Measurements from ENCODE around the gene THBS2.

THBS2 gene

DNA sequence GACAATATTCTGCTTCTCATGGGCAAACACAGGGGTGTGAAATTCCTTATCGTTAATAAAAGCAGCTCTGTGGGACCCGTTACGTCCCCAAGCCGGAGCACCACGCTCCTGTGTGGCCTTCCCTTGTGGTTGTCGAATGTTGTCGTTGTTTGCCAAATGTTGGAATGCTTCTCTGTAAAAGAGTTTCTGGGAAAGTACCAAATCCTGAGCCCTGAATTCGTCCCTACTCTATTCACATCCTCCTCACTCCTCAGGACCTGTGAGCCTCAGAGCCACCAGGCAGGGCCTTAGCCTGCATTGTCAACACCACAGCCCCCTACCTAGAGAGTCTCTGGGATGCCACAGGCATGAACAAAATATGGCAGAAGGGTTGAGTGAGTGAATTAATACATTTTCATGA is 64.0 kb downstream of the THBS2 start:
- no peak overlapping the region for H3K4me3 ChIP-seq (ENCODE audit: low read depth, low read length)
- TF ChIP-seq, protein P1, sequence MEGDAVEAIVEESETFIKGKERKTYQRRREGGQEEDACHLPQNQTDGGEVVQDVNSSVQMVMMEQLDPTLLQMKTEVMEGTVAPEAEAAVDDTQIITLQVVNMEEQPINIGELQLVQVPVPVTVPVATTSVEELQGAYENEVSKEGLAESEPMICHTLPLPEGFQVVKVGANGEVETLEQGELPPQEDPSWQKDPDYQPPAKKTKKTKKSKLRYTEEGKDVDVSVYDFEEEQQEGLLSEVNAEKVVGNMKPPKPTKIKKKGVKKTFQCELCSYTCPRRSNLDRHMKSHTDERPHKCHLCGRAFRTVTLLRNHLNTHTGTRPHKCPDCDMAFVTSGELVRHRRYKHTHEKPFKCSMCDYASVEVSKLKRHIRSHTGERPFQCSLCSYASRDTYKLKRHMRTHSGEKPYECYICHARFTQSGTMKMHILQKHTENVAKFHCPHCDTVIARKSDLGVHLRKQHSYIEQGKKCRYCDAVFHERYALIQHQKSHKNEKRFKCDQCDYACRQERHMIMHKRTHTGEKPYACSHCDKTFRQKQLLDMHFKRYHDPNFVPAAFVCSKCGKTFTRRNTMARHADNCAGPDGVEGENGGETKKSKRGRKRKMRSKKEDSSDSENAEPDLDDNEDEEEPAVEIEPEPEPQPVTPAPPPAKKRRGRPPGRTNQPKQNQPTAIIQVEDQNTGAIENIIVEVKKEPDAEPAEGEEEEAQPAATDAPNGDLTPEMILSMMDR (IDR thresholded peaks at IDR 0.05; ENCODE audit: low read depth, low read length) = no peak

DNA sequence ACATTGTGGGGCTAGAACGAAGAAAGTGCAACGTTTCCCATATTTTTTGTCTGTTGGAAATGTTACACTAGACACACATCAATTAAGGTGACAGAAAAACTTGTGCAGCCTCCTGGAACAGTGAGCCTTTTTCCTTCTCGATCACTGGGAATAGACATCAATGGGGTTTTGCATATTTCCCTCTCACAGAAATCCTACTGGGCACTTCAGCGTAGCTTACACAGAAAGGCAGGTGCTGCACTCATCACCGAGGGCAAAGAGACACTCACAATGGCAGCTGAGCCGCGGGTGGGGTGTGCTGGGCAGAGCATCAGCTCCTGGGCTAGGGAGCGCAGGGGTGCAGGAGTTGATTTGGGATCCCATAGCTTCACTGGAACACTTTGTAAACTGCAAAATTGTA is 64.5 kb downstream of the THBS2 start:
- TF ChIP-seq, protein P1 (IDR thresholded peaks at IDR 0.05; ENCODE audit: low read depth, low read length) = no peak
- no peak overlapping the region for H3K4me3 ChIP-seq (ENCODE audit: low read depth, low read length)

DNA sequence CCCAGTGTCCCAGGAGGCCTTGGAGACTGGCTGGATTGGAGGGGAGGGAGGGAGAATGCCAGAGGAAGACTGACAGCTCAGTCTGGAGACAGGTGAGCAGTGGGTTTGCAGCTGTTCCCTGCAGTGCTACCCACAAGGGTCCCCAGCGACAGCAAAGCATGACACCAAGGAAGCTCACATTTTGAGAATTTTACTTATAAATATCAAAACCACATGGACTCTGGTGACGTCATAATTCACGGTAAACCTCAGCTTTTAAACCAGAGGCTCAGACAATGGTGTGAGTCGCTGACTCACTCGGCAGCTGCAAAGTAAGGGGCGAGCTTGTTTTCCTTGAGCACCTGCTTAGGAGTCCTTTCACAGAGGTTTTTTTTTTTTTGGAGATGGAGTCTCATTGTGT is 65.2 kb downstream of the THBS2 start:
- H3K4me3 ChIP-seq (ENCODE audit: low read depth, low read length) = no peak overlapping the region
- TF ChIP-seq, protein P1 (IDR thresholded peaks at IDR 0.05; ENCODE audit: low read depth, low read length) = no peak

DNA sequence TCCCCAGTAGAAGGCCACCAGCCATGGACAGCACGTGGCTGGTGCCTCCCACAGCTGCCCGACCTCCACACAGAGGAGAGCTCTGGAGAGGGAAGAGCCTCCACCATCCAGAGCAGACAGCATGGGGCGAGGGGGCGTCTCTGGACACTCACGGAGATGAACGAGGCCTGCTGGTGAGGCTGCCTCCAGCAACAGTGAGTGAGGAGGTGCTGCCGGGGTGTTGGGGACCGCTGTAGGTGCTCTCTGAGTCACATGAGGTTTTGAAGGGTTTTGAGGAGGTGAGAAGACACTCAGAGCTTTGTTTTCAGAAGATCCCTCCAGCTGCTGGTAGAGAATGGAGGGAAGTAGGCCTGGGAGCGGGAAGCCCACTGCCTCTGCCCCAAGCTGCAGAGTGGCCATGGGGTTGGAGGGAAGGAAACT is 65.6 kb downstream of the THBS2 start:
- H3K4me3 ChIP-seq (ENCODE audit: low read depth, low read length) = no peak overlapping the region
- TF ChIP-seq, protein P1 (IDR thresholded peaks at IDR 0.05; ENCODE audit: low read depth, low read length) = no peak

DNA sequence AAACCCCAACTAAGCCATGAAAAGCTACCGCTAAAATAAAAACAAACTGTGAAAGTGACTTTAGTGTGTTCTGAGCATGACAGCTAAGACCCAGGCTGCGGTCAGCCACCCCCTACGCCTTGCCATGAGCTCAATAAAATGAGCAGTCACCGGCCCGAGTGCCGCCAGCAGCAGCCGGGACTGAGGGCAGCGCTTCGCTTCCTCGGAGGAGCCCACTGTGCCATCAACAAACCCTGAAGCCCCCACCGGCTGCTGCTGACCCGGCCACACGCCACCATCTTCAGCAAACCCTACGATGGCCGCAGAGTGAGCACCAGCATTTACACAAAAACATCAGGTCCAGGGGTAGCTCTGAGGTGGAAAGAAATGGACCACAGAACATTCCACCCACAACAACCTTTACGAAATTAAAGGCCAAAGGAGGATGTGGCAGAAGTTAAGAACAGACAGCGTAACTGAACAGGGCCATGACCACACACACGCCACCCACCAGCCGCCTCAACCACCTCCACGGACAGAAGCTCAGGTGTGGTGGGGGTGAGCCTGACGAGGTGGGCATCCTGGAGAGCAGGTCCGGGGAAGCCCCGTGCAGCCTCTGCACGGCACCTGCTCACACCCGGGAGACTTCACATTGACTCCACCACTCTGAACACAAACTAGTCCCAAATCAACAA is 67.0 kb downstream of the THBS2 start:
- no peak overlapping the region for H3K4me3 ChIP-seq (ENCODE audit: low read depth, low read length)
- TF ChIP-seq, protein P1 (IDR thresholded peaks at IDR 0.05; ENCODE audit: low read depth, low read length) = no peak

DNA sequence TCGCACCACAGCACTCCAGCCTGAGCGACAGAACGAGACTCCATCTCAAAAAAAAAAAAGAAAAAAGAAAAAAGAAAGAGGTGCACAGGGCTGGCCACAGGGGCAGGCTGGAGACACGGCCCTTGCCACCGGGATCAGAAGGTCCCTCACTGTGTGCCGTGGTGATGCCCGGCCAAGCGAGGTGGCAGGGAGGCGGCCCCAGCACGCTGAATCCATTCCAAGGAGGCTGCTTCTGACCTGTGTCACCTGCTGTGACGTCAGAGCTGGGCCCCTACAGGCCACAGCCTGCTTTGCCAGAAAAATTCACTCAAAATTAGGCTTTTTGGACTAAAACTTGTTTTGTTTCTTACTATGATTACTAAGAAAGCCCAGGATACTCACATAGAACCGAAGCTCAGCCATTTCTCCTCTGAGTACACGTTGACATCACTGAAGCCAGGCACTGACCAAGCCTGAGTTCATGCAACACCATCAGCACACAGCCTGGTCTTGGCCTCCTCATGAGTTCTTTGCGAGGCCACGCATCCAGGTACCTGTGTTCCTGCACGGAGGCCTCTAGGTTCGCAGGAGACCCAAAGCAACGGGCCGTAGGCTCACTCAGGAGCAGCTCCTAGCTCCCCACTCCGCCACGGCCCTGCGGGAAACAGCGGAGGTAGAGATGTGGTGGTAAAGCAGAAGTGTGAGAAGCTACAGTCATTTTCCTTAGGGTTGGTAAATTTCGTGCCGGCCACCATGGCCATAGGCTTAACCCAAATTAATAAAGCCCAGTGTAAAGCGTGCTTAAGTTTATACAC is 67.8 kb downstream of the THBS2 start:
- no peak overlapping the region for H3K4me3 ChIP-seq (ENCODE audit: low read depth, low read length)
- TF ChIP-seq, protein P1 (IDR thresholded peaks at IDR 0.05; ENCODE audit: low read depth, low read length) = no peak

DNA sequence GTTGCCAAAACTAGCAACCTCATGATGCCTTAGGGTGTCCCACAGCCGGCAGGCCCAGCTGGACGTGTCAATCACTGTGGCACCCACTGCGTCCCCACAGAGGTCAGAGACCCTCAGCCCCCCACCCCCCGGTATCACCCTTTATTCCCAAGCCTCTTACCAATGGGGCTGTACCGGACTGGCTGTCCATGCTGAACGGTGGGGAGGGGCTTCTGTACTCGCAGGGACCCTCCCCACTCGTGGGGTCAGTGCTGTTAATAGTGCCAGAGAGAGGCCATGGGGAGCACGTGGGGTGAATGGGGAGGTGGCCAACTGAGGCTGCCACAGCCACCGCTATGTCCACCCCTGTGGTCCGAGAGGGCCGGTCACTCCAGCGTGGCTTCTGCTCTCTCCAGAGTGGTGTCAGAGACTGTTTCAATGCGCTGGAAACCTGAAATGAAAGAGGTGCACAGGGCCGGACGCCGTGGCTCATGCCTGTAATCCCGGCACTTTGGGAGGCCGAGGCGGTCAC is 68.6 kb downstream of the THBS2 start:
- TF ChIP-seq, protein P1 (IDR thresholded peaks at IDR 0.05; ENCODE audit: low read depth, low read length) = no peak

More for the DNA sequence above, 68.6 kb downstream of the THBS2 start:
- no peak overlapping the region for H3K4me3 ChIP-seq (ENCODE audit: low read depth, low read length)

Data from WI38 (cell line).